HG02642 (cell line): Measurements from ENCODE around the gene LYSMD2.
A peak's percentile ranks its signal among the peaks of the same experiment; 100 is the strongest.

Source experiments
- ATAC-seq: cut with Tn5 transposase; IDR thresholded peaks from one replicate; pipeline ENCODE4 v1.9.1; 2021; ENCODE audit warnings: mild to moderate bottlenecking; ENCODE audit not compliant: unreplicated experiment, poor library complexity

The LYSMD2 gene

DNA sequence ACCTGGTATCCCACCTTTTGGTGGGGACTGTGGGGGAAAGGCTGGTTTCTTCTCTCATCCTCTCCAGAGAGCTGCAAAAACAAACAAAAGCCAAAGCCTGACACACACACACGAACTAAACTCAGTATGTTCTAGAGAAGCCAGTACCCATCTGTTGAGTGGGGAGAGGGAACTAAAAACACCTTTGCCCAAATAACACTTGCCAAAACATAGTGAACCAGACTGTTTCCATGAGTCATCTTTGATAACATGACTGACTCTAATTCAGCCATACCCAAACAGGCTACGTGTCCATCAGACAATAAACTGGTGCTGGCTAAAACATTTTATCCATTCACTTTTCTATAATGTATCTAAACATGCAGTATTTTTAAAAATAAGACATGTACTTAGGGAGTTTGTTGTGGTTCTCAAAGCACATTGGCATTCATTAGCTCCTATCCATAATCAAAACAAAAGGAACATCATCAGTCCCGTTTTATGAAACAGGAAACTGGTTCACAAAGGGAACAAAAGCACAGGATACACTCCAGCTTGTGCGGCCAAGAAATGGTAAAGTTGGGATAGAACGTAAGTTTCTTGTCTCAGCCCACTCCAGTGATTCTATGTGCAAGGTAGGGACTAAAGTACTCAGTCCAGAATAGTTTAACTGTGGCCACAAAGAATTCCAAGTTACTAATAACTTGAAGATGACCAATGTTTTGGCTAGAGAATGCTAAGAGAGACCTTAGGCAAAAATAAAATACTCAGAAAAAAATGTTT, 16.1 kb downstream of the LYSMD2 start:
- no peak for ATAC-seq

DNA sequence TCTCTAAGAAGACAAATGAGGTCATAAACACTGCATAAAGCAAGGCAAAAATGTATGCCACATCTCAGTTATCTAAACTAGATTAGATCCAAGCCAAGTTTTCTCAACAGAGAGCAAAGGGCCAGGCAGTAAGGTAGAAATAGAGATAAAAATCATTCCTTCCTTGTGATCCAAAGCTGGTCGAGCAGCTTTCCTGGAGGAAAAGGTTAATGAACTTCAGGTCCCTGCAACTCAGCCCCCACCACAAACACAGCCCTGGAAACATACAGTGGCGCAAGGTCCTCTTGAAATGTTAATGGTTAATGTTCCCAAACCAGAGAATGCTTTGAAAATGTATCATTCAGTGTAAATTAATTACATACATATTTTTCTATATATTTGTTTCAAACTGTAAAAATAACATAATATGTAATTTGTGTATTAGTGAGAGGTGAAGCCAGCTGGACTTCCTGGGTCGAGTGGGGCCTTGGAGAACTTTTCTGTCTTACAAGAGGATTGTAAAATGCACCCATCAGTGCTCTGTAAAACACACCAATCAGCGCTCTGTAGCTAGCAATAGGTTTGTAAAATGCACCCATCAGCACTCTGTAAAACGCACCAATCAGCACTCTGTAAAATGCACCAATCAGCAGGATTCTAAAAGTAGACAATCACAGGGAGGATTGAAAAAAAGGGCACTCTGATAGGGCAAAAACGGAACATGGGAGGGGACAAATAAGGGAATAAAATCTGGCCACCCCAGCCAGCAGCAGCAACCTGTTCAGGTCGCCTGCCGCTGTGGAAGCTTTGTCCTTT, 17.1 kb downstream of the LYSMD2 start:
- no peak for ATAC-seq

GRCh38 chr15:51718746-51719145, 18.7 kb downstream of the LYSMD2 start:
- ATAC-seq, result no peak

DNA sequence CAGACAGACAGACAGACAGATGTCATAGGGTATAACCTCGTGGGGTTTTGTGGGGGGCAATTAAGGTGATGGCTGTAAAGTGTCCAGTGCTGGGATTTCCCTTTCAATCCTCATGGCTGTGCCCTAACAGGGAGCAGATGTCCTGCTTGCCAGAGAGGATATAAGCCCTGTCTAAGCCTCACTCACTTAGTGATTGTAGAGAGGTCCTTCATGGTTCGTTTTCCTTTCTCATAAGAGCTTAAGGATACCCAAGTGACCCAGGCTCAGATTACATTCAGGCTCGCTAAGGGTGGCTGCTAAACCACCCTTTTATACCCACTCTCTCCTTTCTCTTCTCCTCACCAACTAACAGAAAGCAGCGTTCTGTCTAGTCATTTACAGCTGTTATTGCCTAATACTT, 19.2 kb downstream of the LYSMD2 start:
- no peak for ATAC-seq

DNA sequence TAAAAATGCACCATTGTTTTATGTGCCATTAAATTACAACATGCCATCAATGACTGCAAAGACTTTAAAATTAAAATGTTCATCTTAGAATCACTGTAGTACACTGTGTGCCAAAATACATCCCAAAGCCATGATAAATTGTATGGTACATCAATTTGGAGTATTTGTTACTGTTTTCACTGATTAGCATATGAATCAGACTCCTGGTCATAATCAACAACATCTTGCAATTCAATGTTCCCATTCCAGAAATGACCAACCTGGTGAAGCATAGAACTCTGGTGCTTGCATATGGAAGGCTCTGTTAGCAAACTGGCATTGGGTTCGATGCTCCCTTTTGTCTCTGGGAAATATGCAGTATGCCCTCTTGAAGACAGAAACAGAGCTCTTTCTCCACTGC, 22.5 kb downstream of the LYSMD2 start:
- no peak for ATAC-seq

- no peak for ATAC-seq
These were observed 23.3 kb downstream of the LYSMD2 start for GRCh38 chr15:51714162-51714561.

DNA sequence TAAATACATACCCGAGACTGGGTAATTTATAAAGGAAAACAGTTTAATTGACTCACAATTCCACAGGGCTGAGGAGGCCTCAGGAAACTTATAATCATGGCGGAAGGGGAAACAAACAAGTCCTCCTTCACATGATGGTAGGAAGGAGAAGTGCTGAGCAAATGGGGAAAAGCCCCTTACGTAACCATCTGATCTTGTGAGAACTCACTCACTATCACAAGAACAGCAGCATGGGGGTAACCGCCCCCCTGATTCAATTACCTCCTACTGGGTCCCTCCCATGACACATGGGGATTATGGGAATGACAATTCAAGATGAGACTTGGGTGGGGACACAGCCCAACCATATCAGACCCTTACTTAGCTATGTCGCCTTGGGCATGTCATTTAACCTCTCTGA, 28.4 kb downstream of the LYSMD2 start:
- ATAC-seq, result no peak

- ATAC-seq, result no peak
These were observed 29.4 kb downstream of the LYSMD2 start for GRCh38 chr15:51708013-51708412.

DNA sequence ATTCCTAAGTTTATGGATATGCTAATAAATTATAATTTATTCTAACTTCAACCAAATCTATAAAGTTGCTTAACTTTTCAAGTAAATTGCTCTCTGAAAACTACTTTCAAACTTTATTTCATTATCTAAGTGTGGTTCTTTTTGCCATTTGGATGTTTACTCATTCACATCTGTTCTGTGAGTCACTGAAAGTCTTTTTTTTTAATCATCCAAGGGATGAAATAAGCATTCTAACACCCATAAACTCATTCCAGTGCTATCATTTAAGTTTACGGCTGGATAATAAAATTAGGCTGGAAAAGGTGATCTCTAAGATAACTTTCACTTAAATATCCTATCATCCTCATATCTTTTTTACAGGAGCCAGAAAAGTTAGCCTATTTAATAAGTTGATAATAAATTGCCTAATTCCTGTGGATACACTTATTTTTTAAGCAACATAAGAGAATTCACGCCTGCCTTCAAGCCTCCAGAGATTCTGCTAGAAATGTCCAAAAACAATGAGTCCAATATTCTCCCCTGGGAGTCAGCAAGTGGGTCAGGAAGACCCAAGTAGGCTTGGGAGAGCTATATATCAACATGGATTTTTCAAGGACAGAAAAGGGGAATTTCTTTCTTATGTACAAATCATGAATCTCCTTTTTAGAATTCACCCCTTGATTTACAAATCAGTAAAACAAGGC, 30.4 kb downstream of the LYSMD2 start:
- ATAC-seq, result no peak

DNA sequence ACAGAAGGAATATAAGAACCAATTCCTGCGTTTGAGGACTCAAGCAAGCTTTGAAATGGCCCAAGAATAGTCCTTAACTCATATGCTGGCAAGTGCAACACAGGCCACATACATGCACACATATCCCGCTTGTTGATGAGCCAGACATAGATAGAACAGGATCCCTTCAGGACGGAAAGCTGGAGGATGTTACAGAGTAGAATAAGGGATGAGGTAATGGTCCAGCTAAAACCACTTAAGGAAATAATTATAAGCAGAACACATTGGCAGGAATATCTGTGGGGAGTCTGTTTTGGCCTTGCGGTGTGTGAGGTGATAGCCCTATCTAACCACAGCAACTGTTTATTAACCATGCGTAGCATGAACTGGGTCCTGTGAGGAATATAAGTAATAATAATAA, 31.2 kb downstream of the LYSMD2 start:
- no peak for ATAC-seq

GRCh38 chr15:51702710-51703109, 34.7 kb downstream of the LYSMD2 start:
- ATAC-seq, result no peak

DNA sequence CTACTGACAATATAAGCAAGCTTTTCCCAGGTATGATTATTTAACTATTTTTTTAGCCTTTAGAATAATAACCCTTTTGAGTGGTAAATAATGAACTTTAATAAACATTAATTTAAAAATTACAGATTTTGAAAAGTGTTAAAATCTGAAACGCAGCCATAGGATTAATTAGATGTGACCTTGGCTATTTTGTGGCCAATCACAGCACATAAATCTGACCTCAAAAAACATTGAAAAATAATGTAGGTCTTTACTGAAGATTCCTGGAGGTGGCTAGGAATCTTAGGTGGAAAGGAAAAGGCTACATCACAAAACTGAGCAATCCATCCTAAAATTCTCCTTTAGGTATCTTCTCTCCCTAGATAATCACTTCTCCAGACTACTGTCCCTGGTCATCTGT, 38.1 kb downstream of the LYSMD2 start:
- ATAC-seq, result no peak

DNA sequence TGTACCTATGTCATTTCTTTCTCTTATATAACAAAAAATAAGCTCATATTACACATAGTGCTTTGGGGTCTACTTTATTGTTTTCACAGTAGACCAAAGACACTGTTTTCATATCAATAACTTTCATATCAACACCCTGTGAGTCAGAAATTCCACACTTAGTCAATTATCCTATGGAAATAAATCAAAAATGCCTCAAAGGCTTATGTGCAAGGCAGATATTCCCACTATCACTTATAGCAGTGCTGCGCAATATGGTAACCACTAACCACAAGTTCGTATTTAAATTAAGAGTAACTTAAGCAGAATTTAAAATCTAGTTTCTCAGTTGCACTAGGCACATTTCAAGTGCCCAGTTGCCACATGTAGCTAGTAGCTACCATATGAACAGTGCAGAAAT, 40.3 kb downstream of the LYSMD2 start:
- ATAC-seq, result no peak

DNA sequence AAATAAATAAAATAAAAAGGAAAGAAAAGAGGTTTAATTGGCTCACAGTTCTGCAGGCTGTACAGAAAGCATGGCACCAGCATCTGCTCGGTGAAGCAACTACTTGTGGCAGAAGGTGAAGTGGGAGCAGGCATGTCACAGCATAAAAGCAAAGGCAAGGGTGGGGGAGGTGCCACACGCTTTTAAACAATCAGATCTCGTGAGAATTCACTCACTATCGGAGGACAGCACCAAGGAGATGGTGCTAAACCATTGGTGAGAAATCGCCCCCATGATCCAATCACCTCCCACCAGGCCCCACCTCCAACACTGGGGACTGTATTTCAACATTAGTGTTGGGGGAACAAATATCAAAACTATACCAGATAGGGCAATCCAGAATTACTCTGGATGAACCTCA, 40.9 kb downstream of the LYSMD2 start:
- no peak for ATAC-seq

DNA sequence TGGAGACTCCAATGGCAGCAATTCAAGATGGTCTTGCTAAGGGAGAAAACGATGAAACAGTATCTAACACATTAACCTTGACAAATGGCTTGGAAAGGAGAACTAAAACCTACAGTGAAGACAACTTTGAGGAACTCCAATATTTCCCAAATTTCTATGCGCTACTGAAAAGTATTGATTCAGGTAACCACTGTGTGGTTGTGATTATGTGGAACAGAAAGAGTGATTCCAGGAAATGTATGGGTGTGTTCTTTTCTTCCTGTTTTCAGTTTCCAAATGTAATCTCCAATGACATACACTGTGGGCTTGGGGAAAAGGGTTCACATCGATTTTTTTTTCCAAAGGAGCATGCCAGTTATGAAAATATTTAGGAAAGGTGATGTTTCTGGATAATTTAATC, 45.3 kb downstream of the LYSMD2 start:
- ATAC-seq, result no peak

DNA sequence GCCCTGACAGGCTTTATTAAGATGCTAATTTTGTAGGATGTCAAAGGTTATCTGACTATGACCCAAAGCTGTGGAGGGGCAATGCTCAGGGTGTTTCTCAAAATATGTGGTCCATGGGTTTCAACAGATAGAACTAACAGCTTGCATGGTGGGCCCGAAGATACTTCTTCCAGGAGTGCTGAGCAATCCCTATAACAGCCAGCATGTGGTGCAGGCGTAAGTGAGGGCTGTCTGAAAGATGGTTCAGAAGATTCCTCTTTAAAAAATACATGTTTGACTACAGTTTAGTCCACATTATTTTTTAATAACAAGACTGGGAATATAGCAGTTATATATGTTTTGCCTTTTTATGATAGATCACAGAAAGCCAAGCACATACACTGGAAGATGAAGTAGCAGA, 48.6 kb downstream of the LYSMD2 start:
- no peak for ATAC-seq

GRCh38 chr15:51687565-51687964, 49.9 kb downstream of the LYSMD2 start:
- no peak for ATAC-seq

GRCh38 chr15:51681303-51681963, 56.0 kb downstream of the LYSMD2 start, which contains the start of gene SCG3:
Gene SCG3 (plus strand): TSS chr15:51681503. CDS start chr15:51681756, 253 bp downstream.
- peak; percentile 71 for ATAC-seq

DNA sequence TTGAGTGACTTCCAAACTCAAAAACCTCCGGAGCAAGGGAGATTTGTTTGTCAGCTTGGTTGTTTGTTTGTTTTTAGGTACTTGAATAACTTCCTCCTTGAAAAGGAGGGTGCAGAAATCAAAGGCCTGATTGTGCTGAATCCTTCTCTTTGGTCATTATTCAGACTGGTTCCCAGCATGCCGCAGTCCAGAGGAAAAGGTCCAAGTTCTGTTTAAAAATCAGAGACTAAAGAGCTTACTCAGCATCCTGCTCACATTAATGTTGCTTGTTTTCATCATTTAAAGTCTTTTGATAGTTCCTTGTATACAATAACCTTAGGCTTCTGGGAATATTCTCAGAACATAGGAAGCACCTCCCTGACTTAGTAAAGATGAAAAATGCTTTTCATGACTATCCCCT, 57.1 kb downstream of the LYSMD2 start:
- ATAC-seq, result no peak

GRCh38 chr15:51678096-51678495, 59.4 kb downstream of the LYSMD2 start:
- no peak for ATAC-seq

GRCh38 chr15:51677452-51677851, 60.0 kb downstream of the LYSMD2 start:
- ATAC-seq, result no peak
